ENCODE data around the gene ST3GAL6. TPM values are rescaled to one million over a fixed set of nuclear protein-coding genes. Genes with fewer than 3 reads are reported as not detected.

ST3GAL6 gene, protein sequence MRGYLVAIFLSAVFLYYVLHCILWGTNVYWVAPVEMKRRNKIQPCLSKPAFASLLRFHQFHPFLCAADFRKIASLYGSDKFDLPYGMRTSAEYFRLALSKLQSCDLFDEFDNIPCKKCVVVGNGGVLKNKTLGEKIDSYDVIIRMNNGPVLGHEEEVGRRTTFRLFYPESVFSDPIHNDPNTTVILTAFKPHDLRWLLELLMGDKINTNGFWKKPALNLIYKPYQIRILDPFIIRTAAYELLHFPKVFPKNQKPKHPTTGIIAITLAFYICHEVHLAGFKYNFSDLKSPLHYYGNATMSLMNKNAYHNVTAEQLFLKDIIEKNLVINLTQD
- total RNA-seq = 14.3 and 25.8 TPM in 2 replicates

DNA sequence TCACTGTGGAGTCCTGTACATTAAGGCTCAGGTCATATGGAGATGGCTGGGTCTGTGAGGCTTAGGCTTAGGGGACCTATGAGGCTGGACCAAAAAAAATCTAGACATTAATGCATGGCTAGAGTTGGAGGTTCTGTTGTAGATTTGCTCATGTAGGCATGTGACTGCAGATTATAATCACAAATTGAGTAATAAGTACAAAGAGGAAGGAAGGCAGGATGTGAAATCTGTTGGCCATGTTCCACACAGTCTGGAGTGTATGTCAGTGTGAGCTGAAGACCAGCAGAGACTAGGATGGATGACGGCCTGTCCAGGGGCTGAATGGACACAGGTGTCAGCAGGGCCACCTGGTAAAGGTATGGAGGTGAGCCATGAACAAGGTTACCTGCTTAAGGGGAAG is at the start of gene ST3GAL6:
Gene ST3GAL6 (plus strand): TSS at position 265 of the 400 bp plus-strand sequence. CDS start 5,101 bp downstream, outside the sequence.

Other genes starting within 250 kb of the ST3GAL6 start
- gene CLDND1, start 240.4 kb upstream of the ST3GAL6 start, total RNA-seq = 116 and 134 TPM in 2 replicates
- not detected in 2 replicates for gene GPR15, start 231.4 kb upstream of the ST3GAL6 start, total RNA-seq
- 37.4 and 48.8 TPM in 2 replicates for gene CPOX, start 169.7 kb upstream of the ST3GAL6 start, total RNA-seq
- gene DCBLD2, start 138.4 kb downstream of the ST3GAL6 start, total RNA-seq = 216 and 1,178 TPM in 2 replicates

Measured in smooth muscle cell of the umbilical artery (primary cell).